ENCODE data around the gene TENM3.

The TENM3 gene

DNA sequence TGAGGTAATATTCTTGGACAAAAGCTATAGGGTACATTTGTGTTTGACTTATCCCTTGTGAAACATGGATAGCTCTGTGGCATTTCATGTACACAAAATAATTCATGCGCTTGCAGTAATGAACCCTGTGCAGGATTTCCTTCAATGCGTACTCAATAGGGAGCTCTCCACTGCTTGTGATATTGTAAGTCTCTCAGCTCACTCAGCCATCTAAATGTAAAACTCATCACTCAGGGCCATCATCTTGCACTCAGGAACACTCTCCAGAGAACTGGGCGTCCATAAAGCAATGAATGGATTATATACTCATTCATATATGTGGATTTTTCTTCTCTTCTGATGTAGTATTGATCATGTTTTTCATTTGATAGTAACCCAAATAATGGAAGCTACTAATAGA, 385.9 kb downstream of the TENM3 start (continued):
- TF ChIP-seq ZFP3 (tag by site-specific recombination; IDR thresholded peaks at IDR 0.05; ENCODE audit: low read depth) (no peak), ZNF626 (tag by site-specific recombination; IDR thresholded peaks at IDR 0.05) (no peak), ZNF571 (tag by site-specific recombination; IDR thresholded peaks at IDR 0.05) (no peak), ZNF433 (tag by site-specific recombination; IDR thresholded peaks at IDR 0.05; ENCODE audit: low read depth) (no peak), GLIS2 (tag by site-specific recombination; IDR thresholded peaks at IDR 0.05) (no peak), ZNF529 (tag by site-specific recombination; IDR thresholded peaks at IDR 0.05; ENCODE audit: insufficient replicate concordance) (no peak)

- no peaks in the 10 kb centered on the region for H3K36me3 ChIP-seq (ENCODE audit: control insufficient read depth in 2 of 2, insufficient read depth in 1 of 2, low read length in 2 of 2)
- TF ChIP-seq ZNF146 (tag by site-specific recombination; IDR thresholded peaks at IDR 0.05) (no peak), ZNF112 (tag by site-specific recombination; IDR thresholded peaks at IDR 0.05) (no peak), ZNF660 (tag by site-specific recombination; IDR thresholded peaks at IDR 0.05) (no peak), GLI4 (tag by site-specific recombination; IDR thresholded peaks at IDR 0.05) (no peak), ZNF335 (tag by site-specific recombination; conservative IDR thresholded peaks at IDR 0.05) (no peak), ZNF341 (tag by site-specific recombination; IDR thresholded peaks at IDR 0.05; ENCODE audit: low read depth) (no peak), ZNF274 (IDR thresholded peaks at IDR 0.05; ENCODE audit: low read length) (no peak), ZNF274 (tag by site-specific recombination; IDR thresholded peaks at IDR 0.05; ENCODE audit: borderline replicate concordance) (no peak), ZNF19 (tag by site-specific recombination; IDR thresholded peaks at IDR 0.05; ENCODE audit: low read depth) (no peak), ZNF514 (tag by site-specific recombination; IDR thresholded peaks at IDR 0.05) (no peak), ZNF704 (tag by site-specific recombination; IDR thresholded peaks at IDR 0.05) (no peak), ZNF398 (tag by site-specific recombination; IDR thresholded peaks at IDR 0.05) (no peak), SP7 (tag by site-specific recombination; IDR thresholded peaks at IDR 0.05) (no peak), ZNF202 (tag by site-specific recombination; IDR thresholded peaks at IDR 0.05; ENCODE audit: borderline replicate concordance) (no peak), ZNF530 (tag by site-specific recombination; IDR thresholded peaks at IDR 0.05; ENCODE audit: low read depth) (no peak), OVOL3 (tag by site-specific recombination; IDR thresholded peaks at IDR 0.05) (no peak)
- TF ChIP-seq, protein P1, sequence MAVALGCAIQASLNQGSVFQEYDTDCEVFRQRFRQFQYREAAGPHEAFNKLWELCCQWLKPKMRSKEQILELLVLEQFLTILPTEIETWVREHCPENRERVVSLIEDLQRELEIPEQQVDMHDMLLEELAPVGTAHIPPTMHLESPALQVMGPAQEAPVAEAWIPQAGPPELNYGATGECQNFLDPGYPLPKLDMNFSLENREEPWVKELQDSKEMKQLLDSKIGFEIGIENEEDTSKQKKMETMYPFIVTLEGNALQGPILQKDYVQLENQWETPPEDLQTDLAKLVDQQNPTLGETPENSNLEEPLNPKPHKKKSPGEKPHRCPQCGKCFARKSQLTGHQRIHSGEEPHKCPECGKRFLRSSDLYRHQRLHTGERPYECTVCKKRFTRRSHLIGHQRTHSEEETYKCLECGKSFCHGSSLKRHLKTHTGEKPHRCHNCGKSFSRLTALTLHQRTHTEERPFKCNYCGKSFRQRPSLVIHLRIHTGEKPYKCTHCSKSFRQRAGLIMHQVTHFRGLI (tag by site-specific recombination; IDR thresholded peaks at IDR 0.05), result no peak
- TF ChIP-seq, protein P2, sequence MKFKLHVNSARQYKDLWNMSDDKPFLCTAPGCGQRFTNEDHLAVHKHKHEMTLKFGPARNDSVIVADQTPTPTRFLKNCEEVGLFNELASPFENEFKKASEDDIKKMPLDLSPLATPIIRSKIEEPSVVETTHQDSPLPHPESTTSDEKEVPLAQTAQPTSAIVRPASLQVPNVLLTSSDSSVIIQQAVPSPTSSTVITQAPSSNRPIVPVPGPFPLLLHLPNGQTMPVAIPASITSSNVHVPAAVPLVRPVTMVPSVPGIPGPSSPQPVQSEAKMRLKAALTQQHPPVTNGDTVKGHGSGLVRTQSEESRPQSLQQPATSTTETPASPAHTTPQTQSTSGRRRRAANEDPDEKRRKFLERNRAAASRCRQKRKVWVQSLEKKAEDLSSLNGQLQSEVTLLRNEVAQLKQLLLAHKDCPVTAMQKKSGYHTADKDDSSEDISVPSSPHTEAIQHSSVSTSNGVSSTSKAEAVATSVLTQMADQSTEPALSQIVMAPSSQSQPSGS (tag by site-specific recombination; IDR thresholded peaks at IDR 0.05; ENCODE audit: low read depth), result no peak
- TF ChIP-seq, protein P3, sequence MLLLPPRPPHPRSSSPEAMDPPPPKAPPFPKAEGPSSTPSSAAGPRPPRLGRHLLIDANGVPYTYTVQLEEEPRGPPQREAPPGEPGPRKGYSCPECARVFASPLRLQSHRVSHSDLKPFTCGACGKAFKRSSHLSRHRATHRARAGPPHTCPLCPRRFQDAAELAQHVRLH (tag by site-specific recombination; IDR thresholded peaks at IDR 0.05), result no peak
- TF ChIP-seq, protein P4, sequence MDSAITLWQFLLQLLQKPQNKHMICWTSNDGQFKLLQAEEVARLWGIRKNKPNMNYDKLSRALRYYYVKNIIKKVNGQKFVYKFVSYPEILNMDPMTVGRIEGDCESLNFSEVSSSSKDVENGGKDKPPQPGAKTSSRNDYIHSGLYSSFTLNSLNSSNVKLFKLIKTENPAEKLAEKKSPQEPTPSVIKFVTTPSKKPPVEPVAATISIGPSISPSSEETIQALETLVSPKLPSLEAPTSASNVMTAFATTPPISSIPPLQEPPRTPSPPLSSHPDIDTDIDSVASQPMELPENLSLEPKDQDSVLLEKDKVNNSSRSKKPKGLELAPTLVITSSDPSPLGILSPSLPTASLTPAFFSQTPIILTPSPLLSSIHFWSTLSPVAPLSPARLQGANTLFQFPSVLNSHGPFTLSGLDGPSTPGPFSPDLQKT (IDR thresholded peaks at IDR 0.05; ENCODE audit: borderline replicate concordance, low read depth, low read length), result no peak
- TF ChIP-seq, protein P5, sequence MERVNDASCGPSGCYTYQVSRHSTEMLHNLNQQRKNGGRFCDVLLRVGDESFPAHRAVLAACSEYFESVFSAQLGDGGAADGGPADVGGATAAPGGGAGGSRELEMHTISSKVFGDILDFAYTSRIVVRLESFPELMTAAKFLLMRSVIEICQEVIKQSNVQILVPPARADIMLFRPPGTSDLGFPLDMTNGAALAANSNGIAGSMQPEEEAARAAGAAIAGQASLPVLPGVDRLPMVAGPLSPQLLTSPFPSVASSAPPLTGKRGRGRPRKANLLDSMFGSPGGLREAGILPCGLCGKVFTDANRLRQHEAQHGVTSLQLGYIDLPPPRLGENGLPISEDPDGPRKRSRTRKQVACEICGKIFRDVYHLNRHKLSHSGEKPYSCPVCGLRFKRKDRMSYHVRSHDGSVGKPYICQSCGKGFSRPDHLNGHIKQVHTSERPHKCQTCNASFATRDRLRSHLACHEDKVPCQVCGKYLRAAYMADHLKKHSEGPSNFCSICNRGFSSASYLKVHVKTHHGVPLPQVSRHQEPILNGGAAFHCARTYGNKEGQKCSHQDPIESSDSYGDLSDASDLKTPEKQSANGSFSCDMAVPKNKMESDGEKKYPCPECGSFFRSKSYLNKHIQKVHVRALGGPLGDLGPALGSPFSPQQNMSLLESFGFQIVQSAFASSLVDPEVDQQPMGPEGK (tag by site-specific recombination; IDR thresholded peaks at IDR 0.05), result no peak
- no peak overlapping the region for H3K27ac ChIP-seq (ENCODE audit: extremely low read depth, low read depth, low read length)
- POLR2A ChIA-PET, result no interaction called here
- CTCF ChIA-PET, result no interaction called here
- no peak overlapping the region for H3K4me3 ChIP-seq (ENCODE audit: low read depth, low read length)
- no peaks in the 10 kb centered on the region for H3K4me1 ChIP-seq (ENCODE audit: control insufficient read depth, insufficient read depth, low read length)
- H3K9me3 ChIP-seq (ENCODE audit: control insufficient read depth, insufficient read depth, low read depth, low read length), result no peaks in the 10 kb centered on the region
These were observed 397.3 kb downstream of the TENM3 start for GRCh38 chr4:182640491-182640890.
